CD1c-positive myeloid dendritic cell (primary cell): ENCODE data around the gene HIVEP3.

ENCODE experiments used
- DNase-seq: peaks from one replicate; pipeline ENCODE4 v3.0.0-alpha.2; 2016; ENCODE audit errors: extremely low spot score

The HIVEP3 gene

GRCh38 chr1:41518471-41518870, 400.3 kb downstream of the HIVEP3 start:
- no peak for DNase-seq

GRCh38 chr1:41517062-41517438, 401.7 kb downstream of the HIVEP3 start:
- no peak for DNase-seq

- peak; percentile 84 for DNase-seq
These were observed 402.3 kb downstream of the HIVEP3 start for GRCh38 chr1:41516168-41517061.

DNA sequence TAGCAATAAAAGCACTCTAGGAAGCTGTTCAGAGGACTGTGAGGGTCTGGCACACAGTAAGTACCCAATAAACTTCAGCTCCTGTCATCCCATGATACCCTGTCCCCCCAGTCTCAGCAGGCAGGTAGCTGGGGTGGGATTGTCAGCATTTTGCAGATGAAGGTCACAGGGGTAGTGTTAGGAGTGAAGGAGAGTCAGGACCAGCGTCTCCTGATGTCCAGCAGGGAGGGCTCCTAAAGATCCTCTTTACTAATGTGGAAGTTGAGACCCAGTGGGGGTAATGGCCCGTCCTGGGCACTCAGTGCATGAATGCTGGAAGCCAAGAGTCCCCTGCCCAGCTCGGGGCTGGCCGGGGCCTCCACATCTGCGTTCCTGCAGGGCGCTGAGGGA, 402.9 kb downstream of the HIVEP3 start:
- no peak for DNase-seq

DNA sequence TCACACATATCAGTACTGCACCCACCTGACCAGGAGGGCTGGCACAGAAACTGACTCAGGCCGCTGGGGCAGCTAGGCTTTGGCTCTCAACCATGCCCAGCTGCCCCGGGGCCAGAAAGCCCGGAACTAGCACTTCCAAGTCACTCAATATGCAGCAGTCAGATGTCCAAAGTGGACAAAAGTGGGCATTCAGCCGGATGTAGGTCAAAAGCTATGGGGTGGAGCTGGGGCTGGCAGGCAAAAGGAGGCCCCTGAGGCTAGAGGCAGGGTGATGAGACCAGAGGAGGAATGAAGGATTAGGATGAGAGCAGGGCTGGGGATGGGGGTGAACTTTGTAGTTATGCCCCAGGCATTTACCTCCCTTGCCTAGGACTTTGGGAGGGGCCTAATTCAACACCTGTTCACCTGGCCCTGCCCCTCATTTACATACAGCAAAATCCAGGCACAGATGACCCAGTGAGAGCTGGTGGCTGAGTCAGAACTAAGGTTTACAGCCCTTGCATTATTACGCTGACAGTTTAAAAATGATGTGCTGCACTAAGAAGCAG, 403.5 kb downstream of the HIVEP3 start:
- DNase-seq, result no peak

DNA sequence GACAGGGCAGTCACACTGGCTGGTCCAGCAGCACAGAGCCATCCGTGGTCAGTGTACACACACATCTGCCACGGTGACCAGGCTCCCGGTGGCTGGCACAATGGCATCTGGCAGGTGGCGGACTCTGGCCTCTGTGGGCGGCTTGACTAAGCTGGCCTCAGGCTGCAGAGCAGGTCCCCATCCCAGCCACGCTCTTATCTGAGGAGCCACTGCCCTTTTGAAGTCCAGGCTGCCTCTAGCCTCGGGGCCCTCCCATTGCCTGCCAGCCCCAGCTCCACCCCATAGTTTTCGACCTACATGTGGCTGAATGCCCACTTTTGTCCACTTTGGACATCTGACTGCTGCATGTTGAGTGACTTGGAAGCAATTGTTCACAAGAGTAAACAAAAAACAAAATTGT, 404.3 kb downstream of the HIVEP3 start:
- DNase-seq, result no peak

DNA sequence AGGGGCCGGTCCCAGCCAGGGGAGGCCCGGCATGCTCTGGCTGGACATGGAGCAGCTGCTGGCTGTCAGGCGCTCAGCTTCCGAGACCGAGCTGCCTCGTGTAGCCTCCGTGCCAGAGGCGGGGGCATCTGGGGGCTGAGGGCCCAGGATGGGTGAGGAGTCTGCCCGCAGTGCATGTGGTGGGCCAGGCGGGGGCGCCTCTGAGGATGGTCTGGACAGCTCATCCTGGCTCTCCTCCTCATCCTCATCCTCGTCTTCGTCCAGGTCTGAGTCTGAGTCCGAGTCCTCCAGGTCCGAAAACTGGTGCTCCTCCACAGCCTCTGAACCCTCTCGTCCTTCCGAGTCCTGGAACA, 405.4 kb downstream of the HIVEP3 start:
- no peak for DNase-seq

- no peak for DNase-seq
These were observed 405.9 kb downstream of the HIVEP3 start for GRCh38 chr1:41512701-41513382.

DNA sequence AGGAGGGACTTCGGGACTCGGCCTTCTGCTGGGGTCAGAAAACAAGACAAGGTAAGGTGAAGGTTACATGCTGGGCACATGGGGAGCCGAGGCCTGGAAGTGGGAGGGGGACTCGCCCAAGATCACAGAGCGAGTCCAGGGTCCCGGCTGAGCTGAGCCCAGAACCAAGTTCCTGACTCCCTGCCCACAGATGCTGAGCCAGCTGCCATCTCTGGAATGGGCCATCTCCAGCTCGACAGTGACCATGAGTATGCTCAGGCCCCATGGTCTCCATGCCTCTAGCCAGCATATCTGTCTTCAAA, 407.5 kb downstream of the HIVEP3 start:
- no peak for DNase-seq

DNA sequence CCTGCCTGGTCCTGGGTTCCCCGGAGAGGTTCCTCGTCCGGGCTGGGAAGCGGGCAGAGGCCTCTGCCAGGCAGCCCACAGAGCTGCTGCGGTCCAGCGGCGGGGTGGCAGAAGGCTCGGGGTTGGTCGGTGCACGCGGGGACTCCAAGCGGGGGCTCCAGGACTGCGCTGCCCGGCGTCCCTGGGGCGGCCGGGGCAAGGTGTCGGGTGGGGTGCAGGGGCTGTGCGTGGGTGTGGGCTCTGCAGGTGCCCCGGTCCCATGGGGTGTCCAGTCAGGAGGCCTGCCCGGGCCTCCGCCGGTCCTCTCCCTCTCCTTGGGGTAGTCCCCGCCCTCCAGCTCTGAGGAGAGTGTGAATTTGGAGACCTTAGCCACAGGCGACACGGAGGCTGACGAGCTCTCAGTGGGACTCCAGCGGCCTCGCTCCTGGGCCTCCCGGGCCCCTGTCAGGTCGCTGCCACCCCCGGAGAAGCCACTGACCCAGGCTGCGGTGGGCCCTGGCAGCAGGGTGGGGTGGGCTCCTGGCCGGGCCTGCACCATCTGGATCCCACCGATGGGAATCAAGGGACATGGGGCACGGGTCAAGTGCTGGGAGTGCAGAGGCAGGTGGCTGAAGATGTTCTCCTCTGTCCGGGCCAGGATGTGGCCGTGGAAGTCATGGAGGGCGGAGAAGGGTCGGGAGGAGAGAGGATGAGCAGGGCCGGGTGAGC, 408.0 kb downstream of the HIVEP3 start:
- DNase-seq, result no peak

- DNase-seq, result no peak
These were observed 409.5 kb downstream of the HIVEP3 start for GRCh38 chr1:41509270-41509671.

GRCh38 chr1:41508290-41508689, 410.4 kb downstream of the HIVEP3 start:
- no peak for DNase-seq

DNA sequence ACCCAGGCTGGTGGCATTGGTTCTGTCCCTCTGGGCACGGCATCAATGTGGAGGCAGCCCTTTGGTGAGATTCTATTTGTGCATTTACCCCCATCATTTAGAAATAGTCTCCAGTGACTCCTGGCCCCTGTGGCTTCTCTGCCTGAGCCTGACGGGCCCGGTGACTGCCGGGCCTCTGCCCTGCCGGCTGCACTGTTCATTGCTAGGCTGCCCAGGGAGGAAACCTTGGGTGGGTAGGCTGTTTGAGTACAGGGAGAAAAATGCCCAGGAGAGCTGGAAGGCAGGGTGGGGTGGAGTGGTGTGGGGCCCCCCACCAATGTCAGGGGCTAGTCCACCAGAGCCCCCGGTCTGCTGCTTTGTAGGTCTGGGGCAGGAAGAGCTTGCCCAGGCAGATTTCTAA, 410.9 kb downstream of the HIVEP3 start:
- DNase-seq, result no peak

- no peak for DNase-seq
These were observed 411.5 kb downstream of the HIVEP3 start for GRCh38 chr1:41507110-41507720.

DNA sequence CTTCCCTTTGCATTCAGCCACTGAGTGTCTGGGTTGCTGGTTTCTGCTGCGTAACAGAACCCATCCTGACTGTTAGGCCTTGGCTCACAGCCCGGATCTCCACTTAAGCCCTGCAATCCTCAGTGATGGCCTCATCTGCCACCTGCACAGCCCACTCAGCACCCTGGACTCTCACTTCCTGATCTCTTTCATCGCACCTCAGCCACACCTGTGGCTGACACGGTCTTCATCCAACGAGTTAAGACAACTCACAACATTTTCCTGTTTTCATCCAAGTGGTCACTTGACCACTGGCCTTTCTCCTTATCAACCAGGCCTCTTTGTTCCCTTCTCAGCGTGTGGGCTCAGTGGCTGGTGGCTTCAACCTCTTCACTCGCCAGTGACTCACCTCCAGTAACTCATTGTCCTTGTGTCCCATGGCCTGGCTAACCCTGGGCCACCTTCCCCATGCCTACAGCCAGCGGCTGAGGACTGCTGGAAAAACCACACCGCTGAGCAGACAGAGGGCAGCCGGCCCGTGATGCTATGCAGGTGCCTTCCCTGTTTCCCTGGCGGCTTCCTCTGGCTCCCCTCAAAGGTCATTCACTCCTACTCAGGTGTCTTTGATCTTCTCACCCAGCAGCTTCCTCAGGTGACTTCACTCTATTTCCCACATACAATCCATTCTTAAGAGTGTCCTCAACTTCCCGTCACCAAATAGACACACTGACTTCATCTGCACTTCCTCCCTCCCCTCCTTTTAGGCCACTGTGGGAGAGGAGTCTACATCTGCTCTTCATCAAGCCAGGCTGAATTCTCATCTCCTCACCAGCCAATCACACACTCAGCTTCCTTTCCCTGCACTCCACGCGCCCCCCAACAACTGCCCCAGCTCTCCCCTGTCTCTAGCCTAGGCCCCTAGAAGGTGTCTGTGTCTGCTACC, 414.3 kb downstream of the HIVEP3 start:
- DNase-seq, result no peak

DNA sequence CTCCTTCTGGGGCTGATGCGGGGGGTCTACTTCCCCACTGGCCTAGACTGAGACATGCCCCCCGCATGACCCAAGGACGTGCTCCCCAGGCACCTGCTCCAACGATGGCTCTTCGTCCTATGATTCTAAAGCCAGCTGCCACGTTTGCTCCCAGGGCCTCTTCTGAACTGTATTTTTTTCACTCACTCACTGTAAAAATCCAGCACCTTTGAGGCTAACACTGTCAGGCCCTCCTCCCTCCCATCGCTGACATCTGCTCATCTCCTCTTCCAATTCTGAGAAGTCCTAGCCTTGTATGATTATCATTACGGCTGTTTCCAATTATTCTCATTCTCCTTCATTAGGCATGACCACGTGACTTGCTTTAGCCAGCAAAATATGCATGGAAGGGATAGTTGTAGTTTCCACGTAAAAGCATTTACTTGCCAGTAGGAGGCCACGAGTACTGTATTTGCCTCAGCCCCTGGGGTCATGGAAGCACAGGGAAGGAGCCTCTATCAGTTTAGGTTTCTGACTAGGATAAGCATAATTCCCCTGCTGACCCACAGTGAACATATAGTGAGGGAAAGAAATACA, 415.1 kb downstream of the HIVEP3 start:
- DNase-seq, result no peak

DNA sequence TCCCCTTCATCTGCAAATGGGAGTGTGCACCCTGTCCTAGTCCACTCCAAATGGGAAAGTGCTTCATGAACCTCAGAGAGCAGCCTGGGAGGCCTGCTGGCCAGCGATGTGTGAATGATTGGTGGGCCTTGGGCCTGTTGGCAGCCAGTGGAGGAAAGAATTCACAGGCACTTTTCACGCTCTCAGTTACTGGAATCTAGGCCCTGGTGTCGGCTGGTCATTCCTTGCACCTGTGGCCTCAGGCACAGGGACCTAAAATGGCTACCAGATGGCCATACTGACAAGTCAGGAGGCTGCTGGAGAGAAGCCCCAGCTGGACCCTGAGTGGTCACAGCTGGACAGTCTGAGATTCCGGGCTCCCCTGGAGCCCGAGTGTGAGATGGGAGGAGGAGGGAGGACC, 415.8 kb downstream of the HIVEP3 start:
- no peak for DNase-seq

- DNase-seq, result no peak
These were observed 417.1 kb downstream of the HIVEP3 start for GRCh38 chr1:41501581-41501980.

DNA sequence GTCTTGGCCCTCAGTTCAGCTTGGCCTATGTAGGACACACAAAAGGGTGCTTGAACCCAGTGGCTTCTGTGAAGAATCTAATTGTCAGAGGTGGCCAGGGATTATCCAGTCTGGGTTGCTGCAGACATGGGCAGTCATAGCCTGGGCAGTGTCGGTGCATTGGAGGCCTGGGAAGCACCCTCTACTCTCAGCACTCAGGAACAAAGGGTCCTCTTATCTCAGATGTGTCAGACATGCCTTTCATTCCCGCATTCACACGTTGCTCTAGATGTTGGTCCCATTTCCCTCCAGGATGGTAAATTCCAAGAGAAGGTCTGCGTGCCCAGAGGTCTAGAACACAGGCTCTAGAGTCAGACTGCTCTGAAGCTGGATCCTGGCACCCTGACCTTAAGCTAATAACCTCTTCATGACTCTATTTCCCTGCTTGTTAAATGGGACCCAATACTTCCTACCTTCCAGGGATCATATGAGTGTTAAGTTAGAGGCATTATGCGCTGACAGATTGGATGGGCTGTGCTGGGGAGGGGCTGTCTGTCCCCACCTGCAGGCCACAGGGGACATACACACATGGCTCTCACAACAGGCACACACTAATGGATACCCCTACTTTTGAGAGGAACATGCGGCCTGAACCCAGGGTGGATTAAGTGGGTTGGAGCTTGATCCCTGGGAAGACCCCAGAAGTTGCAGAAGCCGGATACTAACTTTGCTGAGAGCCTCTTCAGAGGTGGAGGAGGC, 417.8 kb downstream of the HIVEP3 start:
- no peak for DNase-seq

DNA sequence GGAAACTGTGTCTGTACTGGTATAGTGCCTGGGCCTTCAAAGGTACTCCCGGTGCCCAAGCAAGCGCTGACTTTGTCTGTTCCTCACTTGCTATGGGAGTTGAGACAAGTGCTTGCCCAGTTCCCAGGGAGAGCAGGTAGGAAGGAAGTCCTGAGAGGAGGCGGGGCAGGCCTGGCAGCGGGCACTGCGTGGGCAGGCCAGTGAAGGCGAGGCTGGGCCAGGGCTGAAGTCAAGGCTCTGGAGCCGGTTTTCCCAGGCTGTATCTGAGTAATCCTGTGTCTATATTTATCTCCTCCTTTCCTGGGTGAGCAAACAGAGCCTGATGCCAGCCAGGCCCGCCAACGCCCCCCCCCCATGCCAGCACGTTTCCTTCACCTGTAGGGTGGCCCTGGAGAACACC, 418.3 kb downstream of the HIVEP3 start:
- DNase-seq, result no peak
